ENCODE data around the gene RPUSD3. TPM values are rescaled to one million over a fixed set of nuclear protein-coding genes. Genes with fewer than 3 reads are reported as not detected.

The RPUSD3 gene
- total RNA-seq, 1 experiment from 2014 or later = 54.1 TPM

DNA sequence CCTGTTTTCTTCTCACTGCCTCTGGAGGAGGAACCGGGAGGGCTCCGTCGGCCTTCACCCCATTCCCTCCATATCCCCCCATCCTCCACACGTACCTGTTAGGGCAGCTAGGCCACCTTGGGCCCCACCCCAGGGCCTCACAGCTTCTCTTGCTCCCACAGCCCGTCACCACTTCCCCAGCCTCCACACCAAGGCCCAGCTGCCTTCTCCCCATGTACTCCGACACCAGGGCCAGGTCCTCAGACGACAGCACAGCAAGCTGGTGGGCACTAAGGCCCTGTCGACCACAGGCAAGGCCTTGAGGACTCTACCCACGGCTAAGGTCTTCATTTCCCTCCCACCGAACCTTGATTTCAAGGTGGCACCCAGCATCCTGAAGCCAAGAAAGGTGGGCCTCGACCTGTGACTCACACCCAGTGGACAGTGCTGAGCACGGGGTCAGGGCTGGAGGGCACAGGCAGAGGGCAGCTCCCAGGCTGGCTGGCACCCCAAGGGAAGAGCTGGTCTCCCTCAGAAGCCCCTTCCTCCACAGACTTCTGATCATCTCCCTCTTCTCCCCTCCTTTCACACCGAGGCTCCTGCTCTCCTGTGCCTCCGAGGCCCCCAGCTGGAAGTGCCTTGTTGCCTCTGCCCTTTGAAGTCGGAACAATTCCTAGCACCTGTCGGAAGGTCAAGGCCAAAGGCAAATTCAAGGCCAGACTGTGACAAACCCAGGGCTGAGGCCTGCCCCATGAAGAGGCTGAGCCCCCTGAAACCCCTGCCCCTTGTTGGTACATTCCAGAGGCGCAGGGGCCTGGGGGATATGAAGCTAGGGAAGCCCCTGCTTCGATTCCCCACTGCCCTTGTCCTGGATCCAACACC is 9.1 kb downstream of the RPUSD3 start:
- H3F3A ChIP-seq (ENCODE audit: low read length, unreplicated experiment) = no peaks in the 10 kb centered on the region
- no peak overlapping the region for H3K4me2 ChIP-seq (ENCODE audit: low read length)
- H3K36me3 ChIP-seq (ENCODE audit: low read depth, low read length) = no peaks in the 10 kb centered on the region
- H3K4me1 ChIP-seq (ENCODE audit: insufficient read depth, low read length) = no peaks in the 10 kb centered on the region
- H2AFZ ChIP-seq (ENCODE audit: low read length) = no peak overlapping the region
- no peaks in the 10 kb centered on the region for H4K20me1 ChIP-seq (ENCODE audit: low read length)
- H3K9me3 ChIP-seq (ENCODE audit: low read length) = no peaks in the 10 kb centered on the region
- BruUV-seq (replicated peaks) = no TSS peak
- no peaks in the 10 kb centered on the region for H3K9me2 ChIP-seq (replicated peaks; ENCODE audit: low read length)
- ATAC-seq (no peak), DNase-seq (no peak)
- intact Hi-C loops (cut with micrococcal nuclease) = no loop called here
- TF ChIP-seq EZH2phosphoT487 (IDR thresholded peaks at IDR 0.05; ENCODE audit: borderline replicate concordance, low read length) (no peak), EZH2 (IDR thresholded peaks at IDR 0.05; ENCODE audit: low read length, unreplicated experiment) (no peak), CTCF (conservative IDR thresholded peaks at IDR 0.05; ENCODE audit: low read depth, low read length) (no peak)
- H3K4me3 ChIP-seq (ENCODE audit: low read length) = no peak overlapping the region
- H3K79me2 ChIP-seq (ENCODE audit: low read length) = no peaks in the 10 kb centered on the region
- CTCF ChIA-PET = no interaction called here
- H3K27me3 ChIP-seq (ENCODE audit: low read length) = no peaks in the 10 kb centered on the region
- POLR2A ChIA-PET (ENCODE audit: unreplicated experiment) = interaction anchor here (0.6 kb wide), 1 partner anchor 437 kb away, joined by 4 read pairs; the partner anchor contains the start of gene SETD5
- H3K9ac ChIP-seq (ENCODE audit: low read length) = no peak overlapping the region
- H3K27ac ChIP-seq (ENCODE audit: low read length) = no peak overlapping the region

- Histone ChIP-seq H3K27ac (ENCODE audit: low read length) (no peak overlapping the region), H3K4me3 (ENCODE audit: low read length) (no peak overlapping the region), H3K9ac (ENCODE audit: low read length) (no peak overlapping the region), H3K79me2 (ENCODE audit: low read length) (no peaks in the 10 kb centered on the region), H4K20me1 (ENCODE audit: low read length) (no peaks in the 10 kb centered on the region), H3K36me3 (ENCODE audit: low read depth, low read length) (no peaks in the 10 kb centered on the region), H3F3A (ENCODE audit: low read length, unreplicated experiment) (no peaks in the 10 kb centered on the region), H3K9me3 (ENCODE audit: low read length) (no peaks in the 10 kb centered on the region), H3K4me2 (ENCODE audit: low read length) (no peak overlapping the region), H3K27me3 (ENCODE audit: low read length) (no peaks in the 10 kb centered on the region), H2AFZ (ENCODE audit: low read length) (no peak overlapping the region), H3K9me2 (replicated peaks; ENCODE audit: low read length) (no peaks in the 10 kb centered on the region), H3K4me1 (ENCODE audit: insufficient read depth, low read length) (no peaks in the 10 kb centered on the region)
- POLR2A ChIA-PET (ENCODE audit: unreplicated experiment) = no interaction called here
- intact Hi-C loops (cut with micrococcal nuclease) = no loop called here
- no peak for DNase-seq
- BruUV-seq (replicated peaks) = no TSS peak
- no peak for ATAC-seq
- CTCF ChIA-PET = no interaction called here
- no peak for TF ChIP-seq CTCF (conservative IDR thresholded peaks at IDR 0.05; ENCODE audit: low read depth, low read length)
- no peak for TF ChIP-seq EZH2 (IDR thresholded peaks at IDR 0.05; ENCODE audit: low read length, unreplicated experiment)
- TF ChIP-seq EZH2phosphoT487 (IDR thresholded peaks at IDR 0.05; ENCODE audit: borderline replicate concordance, low read length) = no peak
Observed at GRCh38 chr3:9833078-9833477, 10.7 kb downstream of the RPUSD3 start.

- Histone ChIP-seq H2AFZ (ENCODE audit: low read length) (no peak overlapping the region), H3K27ac (ENCODE audit: low read length) (no peak overlapping the region), H3K27me3 (ENCODE audit: low read length) (no peaks in the 10 kb centered on the region), H3K4me2 (ENCODE audit: low read length) (no peak overlapping the region), H3K36me3 (ENCODE audit: low read depth, low read length) (no peaks in the 10 kb centered on the region), H4K20me1 (ENCODE audit: low read length) (no peaks in the 10 kb centered on the region), H3K79me2 (ENCODE audit: low read length) (no peaks in the 10 kb centered on the region), H3F3A (ENCODE audit: low read length, unreplicated experiment) (no peaks in the 10 kb centered on the region), H3K4me1 (ENCODE audit: insufficient read depth, low read length) (no peaks in the 10 kb centered on the region), H3K9ac (ENCODE audit: low read length) (no peak overlapping the region), H3K4me3 (ENCODE audit: low read length) (no peak overlapping the region), H3K9me2 (replicated peaks; ENCODE audit: low read length) (no peaks in the 10 kb centered on the region), H3K9me3 (ENCODE audit: low read length) (no peaks in the 10 kb centered on the region)
- intact Hi-C loops (cut with micrococcal nuclease) = no loop called here
- CTCF ChIA-PET = no interaction called here
- DNase-seq (no peak), ATAC-seq (no peak)
- no peak for TF ChIP-seq EZH2phosphoT487 (IDR thresholded peaks at IDR 0.05; ENCODE audit: borderline replicate concordance, low read length)
- TF ChIP-seq EZH2 (IDR thresholded peaks at IDR 0.05; ENCODE audit: low read length, unreplicated experiment) = no peak
- TF ChIP-seq CTCF (conservative IDR thresholded peaks at IDR 0.05; ENCODE audit: low read depth, low read length) = no peak
- BruUV-seq (replicated peaks) = no TSS peak
- POLR2A ChIA-PET (ENCODE audit: unreplicated experiment) = interaction anchor here (1.1 kb wide), 1 partner anchor 115 kb away, joined by 5 read pairs; no protein-coding TSS in a partner anchor
Observed at GRCh38 chr3:9831253-9831652, 12.6 kb downstream of the RPUSD3 start.

All from PC-3 (cell line).